Adrenal gland (tissue), 5 donors: ENCODE measurements around the gene C2CD3.

Source experiments
- CTCF ChIP-seq, 6 experiments: fragments of 450-650 bp in 4 of 6; fragments of 200-600 bp in 2 of 6; sonication (generic) in 1 of 6; IDR thresholded peaks; 1 replicate in 5 of 6; 2 replicates in 1 of 6; pipeline versions ENCODE4 v1.5.1 to v1.8.0; 2016 to 2021; ENCODE audit warnings: antibody characterized with exemption in 6 of 6, mild to moderate bottlenecking in 2 of 6, moderate library complexity in 1 of 6
- POLR2A ChIP-seq, 2 donors: fragments of 450-650 bp; IDR thresholded peaks; one replicate each; pipeline ENCODE4 v1.6.1; 2017; ENCODE audit warnings: antibody characterized with exemption in 2 of 2, mild to moderate bottlenecking in 2 of 2, moderate library complexity in 1 of 2
- donor health status: DM: no; HTN: no; CAD: no.

GRCh38 chr11:73991471-73992006, 179.3 kb downstream of the C2CD3 start:
- TF ChIP-seq CTCF (IDR thresholded peaks at IDR 0.05) (no peak), POLR2A (IDR thresholded peaks at IDR 0.05) (no peak)
